Measurements from ENCODE around the gene AIRE.
"Not testable (repeated sequence)": the region's sequence is repeated elsewhere in the genome, so short reads cannot be mapped to it uniquely, and the experiment has no call there.

The AIRE gene

GRCh38 chr21:44267655-44268142, 18.0 kb upstream of the AIRE start:
- DNase-seq (ENCODE audit: low spot score), result no peak

- DNase-seq (ENCODE audit: low spot score), result no peak
These were observed 16.6 kb upstream of the AIRE start for GRCh38 chr21:44269090-44269489.

GRCh38 chr21:44271558-44272283, 14.0 kb upstream of the AIRE start:
- DNase-seq (ENCODE audit: low spot score), result no peak

GRCh38 chr21:44272284-44272858, 13.3 kb upstream of the AIRE start:
- DNase-seq (ENCODE audit: low spot score), result no peak

- DNase-seq (ENCODE audit: low spot score), result no peak
These were observed 12.6 kb upstream of the AIRE start for GRCh38 chr21:44273046-44273445.

GRCh38 chr21:44275041-44275440, 10.6 kb upstream of the AIRE start:
- no peak for DNase-seq (ENCODE audit: low spot score)

GRCh38 chr21:44279354-44280260, 6.1 kb upstream of the AIRE start:
- DNase-seq (ENCODE audit: low spot score), result no peak

GRCh38 chr21:44281801-44282200, 3.9 kb upstream of the AIRE start:
- DNase-seq (ENCODE audit: low spot score), result no peak

- DNase-seq (ENCODE audit: low spot score), result no peak
These were observed 3.3 kb upstream of the AIRE start for GRCh38 chr21:44282370-44282769.

GRCh38 chr21:44283211-44283785, 2.4 kb upstream of the AIRE start:
- DNase-seq (ENCODE audit: low spot score), result not testable (repeated sequence)

- no peak for DNase-seq (ENCODE audit: low spot score)
These were observed 1.7 kb upstream of the AIRE start for GRCh38 chr21:44283948-44284347.

- no peak for DNase-seq (ENCODE audit: low spot score)
These were observed 525 bp downstream of the AIRE start for GRCh38 chr21:44286086-44286715.

GRCh38 chr21:44286716-44287632, 1.3 kb downstream of the AIRE start:
- no peak for DNase-seq (ENCODE audit: low spot score)

GRCh38 chr21:44288251-44289110, 2.8 kb downstream of the AIRE start:
- no peak for DNase-seq (ENCODE audit: low spot score)

- no peak for DNase-seq (ENCODE audit: low spot score)
These were observed 3.8 kb downstream of the AIRE start for GRCh38 chr21:44289381-44290010.

GRCh38 chr21:44290327-44291077, 4.8 kb downstream of the AIRE start:
- DNase-seq (ENCODE audit: low spot score), result no peak

- no peak for DNase-seq (ENCODE audit: low spot score)
These were observed 5.6 kb downstream of the AIRE start for GRCh38 chr21:44291078-44291935.

All from SW480 (cell line).